Mesodermal cell (in vitro differentiated cells): Measurements from ENCODE around the gene SGSM2.
"Not testable (repeated sequence)": the region's sequence is repeated elsewhere in the genome, so short reads cannot be mapped to it uniquely, and the experiment has no call there.

Experiments used
- H3K27ac ChIP-seq: 2 replicates; pipeline ENCODE4 v1.7.0; 2013; ENCODE audit warnings: mild to moderate bottlenecking, low read depth, low read length, moderate library complexity; ENCODE audit not compliant: severe bottlenecking
- H3K36me3 ChIP-seq: 2 replicates; pipeline ENCODE4 v1.7.1; 2013; ENCODE audit warnings: mild to moderate bottlenecking, low read length, moderate library complexity; ENCODE audit not compliant: control insufficient read depth, insufficient read depth
- H3K4me1 ChIP-seq: one replicate; pipeline ENCODE4 v1.7.1; 2013; ENCODE audit warnings: mild to moderate bottlenecking, low read length; ENCODE audit not compliant: insufficient read depth, control insufficient read depth, poor library complexity, severe bottlenecking
- H3K4me3 ChIP-seq: 2 replicates; pipeline ENCODE4 v1.7.0; 2013; ENCODE audit warnings: low read length, control low read depth, mild to moderate bottlenecking; ENCODE audit not compliant: insufficient read depth, poor library complexity, severe bottlenecking; ENCODE audit errors: extremely low read depth
- H3K9me3 ChIP-seq: 2 replicates; pipeline ENCODE4 v1.7.1; 2013; ENCODE audit warnings: mild to moderate bottlenecking, low read length, moderate library complexity; ENCODE audit not compliant: control insufficient read depth
- WGBS, 2 experiments: methylation state at CpG; one replicate each; pipeline ENCODE4 v1.1.5; 2013; ENCODE audit warnings: missing lambda C conversion rate in 2 of 2; ENCODE audit not compliant: insufficient coverage in 2 of 2; 5-methylcytosine and 5-hydroxymethylcytosine counted together

Gene SGSM2

GRCh38 chr17:2304931-2305330 is 32.4 kb upstream of the SGSM2 start:
- Histone ChIP-seq H3K9me3 (no peaks in the 10 kb centered on the region), H3K36me3 (peaks cover 25% of the 10 kb centered on the region), H3K27ac (no peak overlapping the region), H3K4me3 (no peak overlapping the region), H3K4me1 (peaks cover 4% of the 10 kb centered on the region)
- WGBS, 2 experiments, result 97 to 100% methylated on average over 3 to 4 of the region's 4 CpGs

- Histone ChIP-seq H3K9me3 (no peaks in the 10 kb centered on the region), H3K36me3 (peaks cover 6% of the 10 kb centered on the region), H3K4me3 (no peak overlapping the region), H3K27ac (no peak overlapping the region), H3K4me1 (no peaks in the 10 kb centered on the region)
- WGBS, 2 experiments, result 92% methylated on average over 5 to 6 of the region's 6 CpGs
Measured at GRCh38 chr17:2309338-2310154, 27.8 kb upstream of the SGSM2 start.

DNA sequence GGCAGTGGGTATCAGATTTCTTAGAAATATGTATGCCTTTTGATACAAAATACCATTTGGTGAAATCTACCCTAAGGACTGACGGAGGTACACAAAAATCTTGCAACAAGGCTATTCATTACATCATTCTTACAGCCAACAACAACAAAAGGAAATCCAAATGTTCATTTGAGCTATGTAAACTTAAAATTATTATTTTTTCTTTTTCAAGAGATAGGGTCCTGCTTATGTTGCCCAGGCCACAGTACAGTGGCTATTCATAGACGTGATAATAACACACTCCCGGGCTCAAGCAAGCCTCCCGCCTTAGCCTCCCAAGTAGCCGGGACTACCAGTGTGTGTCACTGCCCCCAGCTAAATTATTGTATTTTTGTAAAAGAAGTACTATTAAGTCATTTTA is 24.6 kb upstream of the SGSM2 start:
- H3K27ac ChIP-seq, result no peak overlapping the region

GRCh38 chr17:2316916-2317205 is 20.4 kb upstream of the SGSM2 start:
- H3K4me3 ChIP-seq, H3K27ac ChIP-seq, H3K9me3 ChIP-seq, H3K4me1 ChIP-seq: not testable (repeated sequence)
- 100% methylated on average over 2 of the region's 7 CpGs; no CpG with 5 or more reads in 1 of the 2 experiments for WGBS, 2 experiments
- H3K36me3 ChIP-seq, result peaks cover 19% of the 10 kb centered on the region

More for the DNA sequence above, 24.6 kb upstream of the SGSM2 start:
- Histone ChIP-seq H3K9me3 (no peaks in the 10 kb centered on the region), H3K4me1 (no peaks in the 10 kb centered on the region), H3K4me3 (no peak overlapping the region), H3K36me3 (peaks cover 6% of the 10 kb centered on the region)
- WGBS, 2 experiments, result 93 to 95% methylated on average over 2 to 4 of the region's 5 CpGs

GRCh38 chr17:2317796-2318195 is 19.5 kb upstream of the SGSM2 start:
- no peaks in the 10 kb centered on the region for H3K9me3 ChIP-seq
- H3K4me3 ChIP-seq, result no peak overlapping the region
- WGBS, 2 experiments, result 92 to 97% methylated on average over 3 of the region's 3 CpGs
- H3K27ac ChIP-seq, result no peak overlapping the region
- H3K36me3 ChIP-seq, result peaks cover 28% of the 10 kb centered on the region
- H3K4me1 ChIP-seq, result no peaks in the 10 kb centered on the region

DNA sequence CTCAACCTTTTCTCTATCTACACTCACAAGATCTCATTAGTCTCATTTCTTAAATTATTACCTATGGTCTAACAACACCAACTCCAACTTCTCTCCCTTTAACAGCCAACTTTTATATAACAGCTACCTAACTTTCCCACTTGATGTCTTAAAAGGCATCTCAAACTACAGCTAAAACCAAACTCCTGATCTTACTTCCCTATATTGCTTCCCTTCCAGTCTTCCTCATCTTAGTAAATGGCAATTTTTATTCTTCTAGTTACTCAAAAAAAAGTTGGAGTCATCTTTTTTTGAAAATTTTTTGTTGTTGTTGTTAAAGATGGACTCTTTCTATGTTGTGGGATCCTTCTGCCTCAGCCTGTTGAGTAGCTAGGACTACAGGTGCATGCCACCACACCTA is 18.2 kb upstream of the SGSM2 start:
- Histone ChIP-seq H3K4me1 (no peaks in the 10 kb centered on the region), H3K36me3 (peaks cover 41% of the 10 kb centered on the region), H3K4me3 (no peak overlapping the region), H3K27ac (no peak overlapping the region), H3K9me3 (no peaks in the 10 kb centered on the region)

- H3K27ac ChIP-seq, result no peak overlapping the region
- no peaks in the 10 kb centered on the region for H3K4me1 ChIP-seq
- peaks cover 59% of the 10 kb centered on the region for H3K36me3 ChIP-seq
- WGBS, 2 experiments, result 71% methylated on average over 1 of the region's 1 CpG; no CpG with 5 or more reads in 1 of the 2 experiments
- no peaks in the 10 kb centered on the region for H3K9me3 ChIP-seq
- no peak overlapping the region for H3K4me3 ChIP-seq
Measured at GRCh38 chr17:2321399-2321798, 15.9 kb upstream of the SGSM2 start.

- Histone ChIP-seq H3K4me1 (no peaks in the 10 kb centered on the region), H3K36me3 (peaks cover 81% of the 10 kb centered on the region), H3K4me3 (no peak overlapping the region), H3K27ac (no peak overlapping the region), H3K9me3 (no peaks in the 10 kb centered on the region)
- WGBS, 2 experiments, result 92 to 100% methylated on average over 1 to 2 of the region's 2 CpGs
Measured at GRCh38 chr17:2323629-2324314, 13.5 kb upstream of the SGSM2 start.

- 75 to 88% methylated on average over 3 of the region's 3 CpGs for WGBS, 2 experiments
- H3K9me3 ChIP-seq, result no peaks in the 10 kb centered on the region
Measured at GRCh38 chr17:2331303-2331702, 6.0 kb upstream of the SGSM2 start.

DNA sequence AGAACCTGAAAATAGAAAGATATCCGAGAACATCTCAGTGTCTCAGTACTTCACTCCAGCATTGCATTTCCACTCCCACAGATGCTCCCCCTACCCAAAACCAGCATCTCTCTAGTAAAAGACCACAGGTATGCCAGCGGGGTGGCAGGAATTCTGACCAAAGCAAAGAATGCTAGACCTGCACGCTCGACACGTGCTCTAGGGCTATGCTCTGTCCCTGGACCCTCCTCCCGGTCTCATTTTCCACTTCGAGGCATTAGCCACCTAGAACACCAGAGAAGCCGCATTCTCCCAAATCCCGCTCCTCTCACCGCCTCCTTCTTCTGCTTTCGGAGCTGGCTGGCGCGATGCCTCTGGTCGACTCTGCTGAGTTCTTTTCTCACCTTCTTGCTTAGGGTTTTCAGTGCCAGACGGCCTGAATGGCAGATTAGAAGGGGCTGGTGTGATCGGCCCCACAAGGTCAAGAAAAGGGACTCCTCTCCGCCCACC is 1.5 kb upstream of the SGSM2 start:
- Histone ChIP-seq H3K36me3 (peaks cover 50% of the 10 kb centered on the region), H3K4me1 (peaks cover 16% of the 10 kb centered on the region), H3K4me3 (peak overlapping the region; percentile 88), H3K27ac (peak overlapping the region; percentile 59), H3K9me3 (no peaks in the 10 kb centered on the region)
- 3 to 4% methylated on average over 10 to 14 of the region's 17 CpGs for WGBS, 2 experiments

More at GRCh38 chr17:2331303-2331702, 6.0 kb upstream of the SGSM2 start:
- Histone ChIP-seq H3K4me3 (no peak overlapping the region), H3K27ac (no peak overlapping the region), H3K36me3 (peaks cover 89% of the 10 kb centered on the region), H3K4me1 (peaks cover 8% of the 10 kb centered on the region)
